Right atrium auricular region (tissue), 2 donors: Measurements from ENCODE around the gene SEMA3A. TPM values are rescaled to one million over a fixed set of nuclear protein-coding genes. Genes with fewer than 3 reads are reported as not detected.

Source experiments
- DNase-seq: peaks from one replicate; pipeline ENCODE4 v3.0.0-alpha.2; 2019; ENCODE audit warnings: low spot score
- H3K27ac ChIP-seq, 2 donors: fragments of 200-600 bp; sonication (generic); 1 replicate in 1 of 2; 2 replicates in 1 of 2; pipeline ENCODE4 v1.5.1; 2016 to 2019
- H3K27me3 ChIP-seq, 2 donors: fragments of 200-600 bp; sonication (generic); one replicate each; pipeline versions ENCODE4 v1.5.1 to v1.6.0; 2017 to 2019
- H3K36me3 ChIP-seq: fragments of 200-600 bp; sonication (generic); one replicate; pipeline ENCODE4 v1.5.1; 2016
- H3K4me1 ChIP-seq, 2 donors: fragments of 200-600 bp; sonication (generic); one replicate each; pipeline versions ENCODE4 v1.5.1 to v1.6.0; 2017 to 2019
- H3K4me3 ChIP-seq, 2 donors: fragments of 200-600 bp; sonication (generic); 1 replicate in 1 of 2; 2 replicates in 1 of 2; pipeline ENCODE4 v1.5.1; 2017 to 2019; ENCODE audit warnings: mild to moderate bottlenecking in 1 of 2, moderate library complexity in 1 of 2
- H3K9me3 ChIP-seq, 2 donors: fragments of 200-600 bp; sonication (generic); one replicate each; pipeline ENCODE4 v1.5.1; 2019
- CTCF ChIP-seq, 2 donors: fragments of 200-600 bp; sonication (generic); IDR thresholded peaks; one replicate each; pipeline ENCODE4 v1.5.1; 2019; ENCODE audit warnings: antibody characterized with exemption in 2 of 2
- total RNA-seq, 2 donors: library from RNA; depleted of rRNA; stranded (reverse); fragments of >200 nt; gene quantifications; one replicate each; pipeline ENCODE4 v1.1.0, GENCODE V29; 2016

SEMA3A gene
- total RNA-seq, 2 donors from 2014 or later, result 3.6 to 6.1 TPM

- Histone ChIP-seq H3K4me1 (peaks cover 0 to 28% of the 10 kb centered on the region in 2 donors), H3K27ac (peak overlapping the region in 1 of 2 donors; percentile 55), H3K36me3 (no peaks in the 10 kb centered on the region), H3K27me3 (no peaks in the 10 kb centered on the region), H3K4me3 (no peak overlapping the region), H3K9me3 (no peaks in the 10 kb centered on the region)
- no peak for TF ChIP-seq CTCF (IDR thresholded peaks at IDR 0.05)
- DNase-seq, result no peak
These were observed 81.8 kb downstream of the SEMA3A start for GRCh38 chr7:84112771-84113170.

GRCh38 chr7:84111842-84112241 lies 82.7 kb downstream of the SEMA3A start:
- no peak for TF ChIP-seq CTCF (IDR thresholded peaks at IDR 0.05)
- Histone ChIP-seq H3K4me3 (no peak overlapping the region), H3K36me3 (no peaks in the 10 kb centered on the region), H3K9me3 (no peaks in the 10 kb centered on the region), H3K27ac (no peak overlapping the region), H3K4me1 (peaks cover 0 to 28% of the 10 kb centered on the region in 2 donors), H3K27me3 (no peaks in the 10 kb centered on the region)
- DNase-seq, result no peak

GRCh38 chr7:84110400-84110799 lies 84.2 kb downstream of the SEMA3A start:
- Histone ChIP-seq H3K27me3 (no peaks in the 10 kb centered on the region), H3K36me3 (no peaks in the 10 kb centered on the region), H3K27ac (no peak overlapping the region), H3K4me3 (no peak overlapping the region), H3K4me1 (peaks cover 0 to 28% of the 10 kb centered on the region in 2 donors), H3K9me3 (no peaks in the 10 kb centered on the region)
- no peak for DNase-seq
- no peak for TF ChIP-seq CTCF (IDR thresholded peaks at IDR 0.05)

- DNase-seq, result no peak
- no peak overlapping the region for H3K27ac ChIP-seq
- H3K27me3 ChIP-seq, result no peaks in the 10 kb centered on the region
- no peaks in the 10 kb centered on the region for H3K9me3 ChIP-seq
- no peaks in the 10 kb centered on the region for H3K36me3 ChIP-seq
- no peak overlapping the region for H3K4me3 ChIP-seq
- H3K4me1 ChIP-seq, result peaks cover 0 to 26% of the 10 kb centered on the region in 2 donors
- TF ChIP-seq CTCF (IDR thresholded peaks at IDR 0.05), result no peak
These were observed 85.8 kb downstream of the SEMA3A start for GRCh38 chr7:84108787-84109186.

GRCh38 chr7:84108119-84108518 lies 86.5 kb downstream of the SEMA3A start:
- H3K27ac ChIP-seq, result no peak overlapping the region
- H3K4me1 ChIP-seq, result peaks cover 0 to 19% of the 10 kb centered on the region in 2 donors
- H3K36me3 ChIP-seq, result no peaks in the 10 kb centered on the region
- H3K4me3 ChIP-seq, result no peak overlapping the region
- no peaks in the 10 kb centered on the region for H3K9me3 ChIP-seq
- TF ChIP-seq CTCF (IDR thresholded peaks at IDR 0.05), result no peak
- H3K27me3 ChIP-seq, result no peaks in the 10 kb centered on the region
- no peak for DNase-seq

GRCh38 chr7:84107259-84107658 lies 87.3 kb downstream of the SEMA3A start:
- DNase-seq, result no peak
- Histone ChIP-seq H3K36me3 (no peaks in the 10 kb centered on the region), H3K9me3 (no peaks in the 10 kb centered on the region), H3K27me3 (no peaks in the 10 kb centered on the region), H3K4me1 (peaks cover 0 to 12% of the 10 kb centered on the region in 2 donors), H3K4me3 (no peak overlapping the region), H3K27ac (no peak overlapping the region)
- no peak for TF ChIP-seq CTCF (IDR thresholded peaks at IDR 0.05)
